Neural progenitor cell (in vitro differentiated cells): ENCODE data around the gene MAP1LC3B2.

Experiments used
- CTCF ChIP-seq: fragments of 200-600 bp; sonication (generic); IDR thresholded peaks from 2 replicates; pipeline ENCODE4 v1.5.1; 2017; ENCODE audit warnings: antibody characterized with exemption, mild to moderate bottlenecking
- EZH2 ChIP-seq: fragments of 200-600 bp; sonication (generic); IDR thresholded peaks from 2 replicates; pipeline ENCODE4 v1.6.1; 2017; ENCODE audit warnings: antibody characterized with exemption, mild to moderate bottlenecking, moderate library complexity
- EZH2phosphoT487 ChIP-seq: fragments of 200-600 bp; sonication (generic); IDR thresholded peaks from 2 replicates; pipeline ENCODE4 v1.6.1; 2017; ENCODE audit warnings: antibody characterized with exemption

DNA sequence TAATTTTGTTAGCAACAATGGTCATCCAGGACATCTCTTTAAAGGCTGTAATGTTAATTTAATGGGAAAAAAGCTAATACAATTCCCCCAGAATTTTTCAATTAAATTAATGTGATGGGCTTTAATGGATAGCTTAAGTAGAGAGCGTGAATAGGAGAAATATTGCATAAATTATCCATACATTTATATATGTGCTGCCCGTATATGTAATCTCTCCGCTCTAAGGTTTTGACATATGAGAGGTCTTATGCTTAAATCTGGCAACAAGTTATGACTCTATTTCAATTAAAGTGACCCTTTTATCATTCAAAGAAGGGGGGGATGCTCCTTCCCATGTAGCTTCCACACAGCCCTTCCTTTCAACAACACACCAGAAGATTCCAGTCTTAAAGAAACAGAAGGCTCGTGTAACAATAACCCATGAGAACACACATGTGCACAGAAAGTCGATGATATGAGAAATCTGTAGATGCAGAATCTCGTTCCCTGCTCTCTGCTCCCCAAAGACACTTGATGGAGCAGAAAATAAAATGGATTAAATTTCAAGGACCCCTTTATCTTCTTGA is 24.0 kb downstream of the MAP1LC3B2 start:
- TF ChIP-seq CTCF (no peak), EZH2phosphoT487 (no peak), EZH2 (no peak)
